Stimulated activated CD4-positive, alpha-beta T cell treated with anti-CD3 and anti-CD28 coated beads, Interleukin-4, amount 100 ng/mL, for 4 hours (primary cell): ENCODE measurements around the gene PLD1.

ENCODE experiments used
- DNase-seq, 2 experiments: peaks; one replicate each; pipeline ENCODE4 v3.0.0-alpha.2; 2020

The PLD1 gene

DNA sequence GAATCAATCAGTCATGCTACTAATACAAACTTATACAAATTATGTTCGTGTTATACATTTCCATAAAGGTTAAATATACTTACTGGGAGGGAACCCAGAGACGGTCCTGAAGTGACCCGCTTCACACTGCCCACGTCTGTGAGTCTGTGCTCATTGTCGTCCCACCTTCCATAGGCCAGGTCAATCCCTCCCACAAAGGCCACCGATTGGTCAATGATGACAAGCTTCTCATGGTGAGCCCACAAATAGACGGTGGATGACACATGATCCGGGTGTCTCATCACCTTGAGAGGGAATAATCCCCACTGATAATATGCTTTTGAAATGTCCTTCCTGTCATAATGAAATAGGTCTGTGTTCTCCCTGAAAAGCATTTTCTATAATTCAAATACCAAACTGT, 121.7 kb downstream of the PLD1 start:
- DNase-seq, result no peak

DNA sequence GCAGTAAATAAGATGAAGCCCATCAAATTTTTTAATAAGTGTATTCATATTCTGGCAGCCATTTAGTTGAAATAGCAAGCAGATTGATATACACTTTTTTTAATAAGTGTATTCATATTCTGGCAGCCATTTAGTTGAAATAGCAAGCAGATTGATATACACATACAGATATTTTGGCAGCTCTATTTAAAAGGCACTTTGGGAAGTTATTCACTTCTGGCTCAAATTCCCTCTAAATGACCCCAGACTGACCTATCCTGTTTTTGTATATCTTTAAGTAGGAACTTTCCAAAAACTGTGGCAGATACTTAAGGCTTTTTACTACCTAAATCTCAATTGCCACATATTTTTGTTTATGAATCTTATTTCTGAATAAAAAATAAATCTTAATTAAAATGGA, 122.3 kb downstream of the PLD1 start:
- DNase-seq, result no peak

DNA sequence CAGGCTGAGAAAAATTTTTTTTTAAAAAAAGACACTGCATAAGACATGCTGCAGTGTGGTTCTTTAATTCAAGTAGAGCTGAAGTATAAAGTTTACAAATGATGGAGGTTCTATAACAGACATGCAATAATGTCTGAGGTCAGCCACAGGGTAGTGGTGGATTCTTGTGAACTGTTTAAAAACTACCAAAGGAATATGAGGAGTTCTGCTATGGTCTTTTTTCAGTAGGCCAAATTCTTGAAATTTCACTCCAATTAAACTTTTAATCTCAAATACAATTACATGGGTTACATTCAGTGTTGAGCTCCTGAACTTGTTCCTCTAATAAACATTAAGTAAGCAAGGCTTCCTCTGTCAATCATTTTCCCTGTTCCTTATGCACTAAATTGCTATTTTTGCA, 122.7 kb downstream of the PLD1 start:
- no peak for DNase-seq

DNA sequence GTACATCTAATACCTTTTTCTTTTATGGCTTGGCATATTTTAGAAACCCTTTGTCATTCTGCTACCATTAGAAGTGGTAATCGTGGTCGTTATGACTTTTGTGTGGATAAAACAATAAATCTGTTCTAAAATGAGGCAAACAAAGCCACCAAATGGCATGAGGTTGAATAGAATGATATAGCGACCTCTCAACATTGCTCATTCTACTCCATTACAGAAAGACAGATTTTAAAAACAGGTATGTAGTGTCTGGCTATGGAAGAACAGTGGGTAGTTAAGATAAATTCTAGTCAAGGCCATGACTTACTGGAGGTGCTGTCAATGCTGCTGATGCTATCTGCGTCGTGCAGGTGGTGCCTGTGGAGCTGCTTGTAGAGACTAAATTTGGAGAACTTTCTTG, 123.2 kb downstream of the PLD1 start:
- no peak for DNase-seq

DNA sequence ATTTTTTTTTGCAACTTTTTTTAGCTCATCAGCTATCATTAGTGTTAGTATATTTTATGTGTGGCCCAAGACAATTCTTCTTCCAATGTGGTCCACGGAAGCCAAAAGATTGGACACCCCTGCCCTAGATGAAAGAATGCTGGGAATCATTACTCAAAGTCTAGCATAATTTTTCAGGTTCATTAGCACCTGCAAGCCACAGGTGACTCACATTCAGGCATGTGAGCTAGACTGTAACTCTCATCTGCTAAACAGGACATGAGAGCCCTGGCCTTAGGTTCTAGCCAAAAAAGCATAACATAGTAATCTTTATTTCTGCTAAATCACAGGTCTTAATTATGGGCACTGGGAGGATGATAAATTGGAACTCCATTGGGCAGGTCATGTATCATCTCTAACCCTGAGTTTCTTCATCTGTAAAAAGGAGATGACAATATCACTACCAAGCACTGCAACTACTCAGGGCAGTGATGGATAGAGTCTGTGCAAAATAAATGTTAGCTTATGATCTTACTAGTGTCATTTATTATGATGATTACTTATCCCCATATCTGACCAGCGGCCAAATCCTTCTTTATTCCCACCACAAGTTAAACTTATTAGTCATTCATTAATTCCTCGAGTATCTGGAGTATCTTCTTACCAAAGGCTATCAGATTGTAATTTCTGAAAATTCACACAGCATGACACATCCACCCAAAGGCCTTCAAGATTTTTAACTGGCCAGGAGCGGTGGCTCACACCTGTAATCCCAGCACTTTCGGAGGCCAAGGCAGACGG, 125.0 kb downstream of the PLD1 start:
- DNase-seq, result no peak

DNA sequence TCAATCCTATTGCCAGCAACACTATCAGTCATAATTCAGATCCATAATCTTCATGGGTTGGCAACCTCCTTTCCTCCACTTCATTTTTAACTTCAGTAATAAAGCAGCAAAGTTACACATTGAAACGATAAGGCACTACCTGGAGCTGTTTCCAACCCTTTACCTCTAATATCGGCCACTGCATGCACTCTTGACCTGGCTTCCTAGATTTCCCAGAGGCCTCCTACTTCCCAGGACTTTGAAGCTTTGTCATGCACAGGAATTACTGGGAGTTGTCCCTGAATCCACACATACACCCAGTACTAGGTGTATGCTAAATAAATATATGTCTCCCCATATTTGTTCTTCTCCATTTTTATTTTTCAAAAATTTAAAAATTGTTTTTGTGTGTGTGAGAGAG, 126.1 kb downstream of the PLD1 start:
- no peak for DNase-seq

DNA sequence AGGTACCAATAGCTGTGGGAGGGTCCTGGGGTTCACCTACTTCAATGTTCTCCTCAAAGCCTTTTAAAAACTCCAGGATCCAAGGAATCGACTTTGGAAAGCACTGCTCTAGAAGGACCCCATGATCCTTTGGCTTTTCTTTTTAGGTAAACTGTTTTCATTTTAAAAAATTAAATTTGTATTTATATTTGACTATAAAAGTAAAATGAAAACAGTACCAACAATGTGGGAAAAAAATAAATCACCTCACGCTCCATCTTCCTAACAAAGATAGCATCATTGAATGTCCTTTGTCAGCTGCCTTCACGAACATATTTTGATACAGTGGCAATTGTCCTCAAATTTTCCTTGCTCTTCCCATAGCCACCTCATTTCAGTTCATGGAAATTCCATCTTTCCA, 127.5 kb downstream of the PLD1 start:
- no peak for DNase-seq

DNA sequence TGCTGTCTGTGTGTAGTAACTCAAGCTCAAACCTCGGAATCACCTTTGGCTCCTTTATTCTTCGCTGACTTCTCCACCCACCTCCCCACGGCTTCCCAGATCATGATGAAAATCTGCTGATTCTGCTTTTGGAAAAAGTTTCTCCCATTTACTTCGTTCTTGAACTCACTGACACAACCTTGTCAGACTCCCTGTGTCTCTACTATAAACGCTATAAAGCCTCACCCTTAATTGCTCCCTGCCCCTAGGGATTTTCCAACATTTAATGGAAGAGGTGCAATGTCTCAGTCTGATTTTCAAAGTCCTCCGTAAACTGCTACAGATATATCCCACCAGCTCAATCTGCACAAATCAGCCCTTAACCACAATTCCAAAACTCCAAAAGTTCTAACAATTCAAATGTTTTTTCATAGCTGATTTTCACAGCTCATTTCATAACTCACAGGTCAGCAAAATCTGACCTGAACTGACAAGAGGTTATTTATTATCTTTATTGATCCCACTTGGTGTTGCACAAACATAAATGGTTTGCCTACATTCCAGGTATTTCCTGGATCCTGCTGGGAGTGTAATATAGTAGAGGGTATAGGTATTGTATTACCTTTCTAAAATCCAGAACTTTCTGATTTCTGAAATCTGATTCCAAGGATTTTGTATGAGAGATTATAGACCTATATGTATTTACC, 129.4 kb downstream of the PLD1 start:
- DNase-seq, result no peak

DNA sequence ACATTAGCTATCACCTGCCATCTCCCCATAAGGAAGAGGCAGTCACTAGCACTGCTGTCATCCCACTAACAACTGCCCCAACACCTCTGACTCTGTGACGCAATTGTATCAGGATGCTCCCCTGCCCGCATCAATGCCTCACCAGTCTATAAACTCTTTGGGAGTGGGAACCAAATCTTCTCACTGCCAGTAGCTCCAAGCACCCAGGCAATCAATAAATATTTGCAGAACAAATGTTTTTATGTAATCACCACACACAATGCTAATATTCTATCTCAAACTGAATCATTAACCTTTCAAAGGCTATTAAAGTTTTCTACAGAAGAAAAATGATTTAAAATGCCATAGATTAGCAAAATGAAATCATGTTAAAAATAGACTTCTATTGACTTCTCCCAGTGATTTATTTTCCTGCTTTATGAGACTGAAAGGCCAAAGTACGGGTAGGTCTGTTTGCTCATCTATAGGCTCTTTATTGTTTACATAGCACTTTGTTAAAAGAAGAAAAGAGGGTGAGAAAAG, 131.3 kb downstream of the PLD1 start:
- no peak for DNase-seq

DNA sequence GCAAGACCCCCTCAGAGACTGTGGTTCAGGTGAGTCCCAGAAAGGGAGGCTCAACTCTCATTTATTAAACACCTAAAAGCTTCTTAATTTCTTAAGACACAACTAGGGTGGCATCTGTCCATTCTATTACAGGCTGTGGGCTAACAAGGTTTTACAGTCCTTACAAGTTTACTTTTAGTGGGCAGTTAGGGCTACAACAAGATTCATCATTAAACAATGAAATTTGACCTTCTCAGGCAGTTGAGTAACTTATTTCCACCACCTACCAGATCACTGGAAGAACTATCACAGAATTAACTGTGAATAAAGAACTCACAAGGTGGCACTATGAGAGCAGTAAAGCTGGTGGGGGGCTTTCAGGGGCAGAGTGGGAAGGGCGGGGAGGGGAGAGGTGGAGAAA, 132.6 kb downstream of the PLD1 start:
- no peak for DNase-seq

DNA sequence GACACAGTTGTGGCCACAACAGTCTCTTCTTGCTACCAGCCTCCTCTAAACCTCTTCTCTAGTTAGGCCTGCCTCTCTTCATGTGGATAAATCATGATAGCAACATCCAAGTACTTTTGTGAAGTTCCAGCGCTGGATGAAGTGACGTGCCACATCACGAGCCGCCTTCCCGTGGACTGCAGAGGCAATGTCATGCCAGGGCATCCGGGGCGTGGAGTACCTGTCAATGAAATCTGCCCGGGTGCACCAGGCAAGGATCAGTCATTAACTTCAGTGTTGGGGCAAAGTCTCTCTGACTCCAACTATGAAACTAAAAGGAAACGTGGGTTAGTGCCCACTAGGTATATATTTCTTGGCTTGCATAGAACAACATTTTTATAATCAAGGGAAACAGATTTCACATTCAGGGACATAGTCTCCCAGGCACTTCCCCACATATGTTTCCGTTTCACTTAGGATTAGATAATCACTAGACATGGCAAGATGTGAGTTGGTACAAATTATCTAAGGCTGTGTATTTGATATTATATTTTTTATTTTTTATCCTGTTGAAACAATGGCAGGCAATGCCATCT, 133.6 kb downstream of the PLD1 start:
- DNase-seq, result no peak

DNA sequence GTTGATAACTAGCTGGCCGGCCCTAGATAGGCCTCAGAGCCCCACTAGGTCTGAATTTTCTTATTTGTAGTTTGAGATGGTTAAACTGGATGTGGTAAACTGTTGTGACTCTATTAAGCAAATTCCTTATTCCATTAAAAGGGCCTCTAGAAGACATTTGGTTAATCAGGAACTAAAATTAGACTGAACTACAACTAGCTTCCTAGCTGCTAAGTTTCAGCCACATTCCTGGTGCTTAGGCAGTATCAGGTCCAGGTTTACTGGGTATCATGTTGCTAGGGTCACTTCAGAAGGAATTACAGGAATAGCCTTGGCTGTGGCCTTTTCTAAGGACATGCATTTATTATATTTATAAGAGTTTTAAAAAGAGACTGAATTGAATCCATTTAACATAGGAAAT, 136.3 kb downstream of the PLD1 start:
- no peak for DNase-seq

DNA sequence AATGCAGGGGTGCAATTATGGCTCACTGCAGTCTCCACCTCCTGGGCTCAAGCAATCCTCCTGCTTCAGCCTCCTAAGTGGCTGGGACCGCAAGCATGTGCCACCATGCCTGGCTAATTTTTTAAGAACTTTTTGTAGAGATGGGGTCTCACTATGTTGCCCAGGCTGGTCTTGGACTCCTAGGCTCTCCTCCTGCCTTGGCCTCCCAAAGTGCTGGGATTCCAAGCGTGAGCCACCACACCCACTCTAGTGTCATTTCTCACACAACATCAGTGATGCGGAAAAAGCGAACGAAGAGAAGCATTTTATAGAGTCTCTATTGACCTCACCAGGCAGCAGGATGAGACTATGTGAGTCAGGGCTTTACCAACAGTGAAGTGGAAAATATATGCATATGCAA, 137.7 kb downstream of the PLD1 start:
- no peak for DNase-seq

DNA sequence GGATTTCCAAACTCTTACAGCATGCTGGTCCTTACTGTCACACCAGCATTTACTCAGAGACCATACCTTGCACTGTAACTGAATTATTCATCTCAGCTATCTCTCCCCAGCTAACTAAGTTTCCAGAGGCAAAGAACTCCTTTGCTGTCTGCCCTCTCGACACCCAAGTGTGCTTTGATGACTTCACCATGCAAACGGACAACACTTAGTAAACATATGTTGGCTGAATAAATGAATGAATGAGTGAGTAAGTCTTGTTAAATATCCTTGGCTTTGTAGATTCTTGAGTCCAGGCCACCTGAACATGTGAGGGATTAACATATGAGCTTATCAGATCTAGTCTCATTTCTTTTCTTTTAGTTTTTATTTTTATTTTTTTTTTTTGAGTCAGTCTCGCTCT, 138.2 kb downstream of the PLD1 start:
- DNase-seq, result no peak

DNA sequence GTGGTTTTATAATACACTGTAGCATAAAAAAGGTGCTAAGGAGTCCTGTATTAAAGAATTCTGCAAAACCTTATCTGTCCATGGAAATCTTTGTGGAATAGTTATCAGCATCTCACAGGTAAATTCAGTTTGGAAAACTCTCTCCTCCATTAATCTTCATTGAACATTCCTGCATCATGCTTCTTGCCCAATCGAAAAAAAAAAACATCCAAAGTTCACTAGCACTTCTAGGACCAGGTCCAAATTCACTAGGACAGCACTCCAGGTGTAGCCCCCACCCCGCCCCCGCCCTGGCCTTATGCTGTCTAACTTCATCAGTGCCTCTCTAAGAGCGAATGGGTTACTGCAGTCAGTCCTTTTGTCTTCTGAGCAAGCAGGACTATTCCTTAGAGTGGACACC, 138.6 kb downstream of the PLD1 start:
- DNase-seq, result no peak

DNA sequence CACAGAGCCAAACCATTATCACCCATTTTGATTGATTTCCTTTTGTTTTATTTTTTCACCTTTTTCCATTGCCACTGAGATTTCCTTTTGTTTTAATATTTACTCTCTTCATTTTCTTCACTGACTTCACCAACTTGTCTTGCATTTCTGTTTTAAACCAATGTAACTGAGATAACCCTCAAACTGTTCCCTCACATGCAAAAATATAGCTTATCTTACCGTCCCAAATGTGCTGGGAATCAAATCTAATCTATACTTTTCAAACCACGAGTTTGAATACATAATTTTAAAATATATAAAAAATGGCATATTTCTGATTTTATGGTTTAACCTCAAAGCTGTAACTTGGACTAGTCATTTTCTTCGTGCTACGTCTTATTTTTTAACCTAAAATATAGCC, 143.8 kb downstream of the PLD1 start:
- DNase-seq, result no peak

DNA sequence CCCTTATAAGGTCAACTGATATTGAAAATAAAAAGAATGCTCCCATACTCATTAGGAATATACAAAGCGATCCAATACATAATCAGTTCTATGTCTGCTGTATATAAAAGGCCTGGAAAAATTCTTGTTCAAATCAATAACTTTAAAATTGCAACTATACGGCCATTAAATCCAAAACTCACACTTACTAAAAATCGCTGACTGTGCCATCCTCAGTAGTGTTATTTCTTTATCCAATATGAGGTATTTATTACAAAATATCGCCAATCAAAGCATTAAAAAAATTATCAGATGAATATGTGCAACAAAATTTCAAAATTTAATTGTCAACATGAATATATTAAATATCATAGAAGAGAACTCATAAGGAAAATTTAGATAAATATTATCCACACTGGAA, 146.5 kb downstream of the PLD1 start:
- no peak for DNase-seq

DNA sequence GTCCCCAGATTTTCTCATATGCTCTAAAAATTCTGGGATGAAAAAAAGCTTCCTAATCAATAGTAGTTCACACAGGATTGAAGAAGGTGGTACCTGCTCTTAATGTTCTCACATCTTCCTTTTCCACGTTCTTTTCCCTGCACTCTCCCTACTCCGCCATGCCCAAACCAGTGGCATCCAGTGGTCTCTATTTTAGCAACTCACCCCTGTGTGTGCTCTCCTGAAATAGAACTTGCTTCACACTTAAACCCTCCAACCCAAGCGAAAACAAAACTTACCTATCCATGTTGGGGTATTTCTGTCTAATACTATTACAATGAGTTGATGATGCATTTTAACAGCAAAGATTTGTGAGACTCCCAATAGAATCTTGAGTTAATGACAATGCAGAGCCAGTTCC, 148.8 kb downstream of the PLD1 start:
- no peak for DNase-seq

DNA sequence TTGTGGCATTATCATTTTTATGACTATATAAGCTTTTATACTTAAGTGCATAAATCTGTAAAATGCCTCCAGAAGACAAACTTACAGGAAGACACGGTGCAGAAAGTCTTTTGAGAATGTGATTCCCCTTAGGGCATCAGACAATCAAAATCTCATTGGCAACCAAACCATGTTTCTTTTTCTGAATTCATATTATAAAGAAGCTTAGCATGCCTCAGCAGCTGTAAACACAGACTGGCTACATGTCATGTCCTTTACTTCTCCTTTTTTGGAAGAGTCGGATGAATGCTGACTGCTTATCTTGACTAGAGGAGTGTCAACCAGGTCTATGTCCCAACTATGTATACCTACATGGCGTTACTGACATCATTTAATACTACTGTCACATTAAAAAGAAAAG, 150.1 kb downstream of the PLD1 start:
- DNase-seq, result no peak

DNA sequence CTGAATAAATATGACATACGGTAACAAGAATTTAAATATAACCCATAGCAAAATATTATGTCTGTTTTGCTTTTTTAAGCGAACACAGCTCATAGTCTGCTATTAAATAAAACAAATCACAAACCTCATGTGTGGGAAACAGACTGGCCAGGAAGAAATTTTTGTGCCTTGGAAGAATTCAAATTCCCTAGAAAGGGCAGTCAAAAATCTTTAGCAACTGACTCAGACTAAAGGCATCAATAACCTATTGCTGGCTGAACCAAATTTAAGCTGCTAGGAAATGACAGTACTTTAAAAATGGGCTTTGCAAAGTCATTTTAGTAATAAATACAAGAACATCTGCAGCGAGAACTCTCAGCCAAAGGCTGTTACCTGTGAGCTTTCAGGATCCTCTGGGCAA, 151.4 kb downstream of the PLD1 start:
- no peak for DNase-seq

DNA sequence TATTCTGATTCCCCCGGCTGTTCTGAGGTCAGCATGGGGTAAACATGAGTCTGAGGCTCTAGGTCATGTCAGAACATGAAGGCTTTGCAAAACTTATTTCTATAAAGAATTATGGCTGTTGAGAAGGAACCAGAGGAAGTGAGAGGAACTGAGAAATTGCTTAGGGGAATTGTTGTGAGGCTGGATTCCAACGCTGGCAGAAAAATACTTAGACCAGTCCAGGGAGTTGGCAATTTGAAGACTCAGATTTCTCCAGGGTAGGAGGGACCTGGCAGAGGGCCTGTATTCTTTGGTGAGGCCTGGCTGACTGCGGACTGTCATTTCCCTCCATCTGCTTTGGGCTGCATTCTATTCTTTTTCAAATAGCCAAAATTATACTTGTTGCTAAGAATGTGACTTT, 155.5 kb downstream of the PLD1 start:
- DNase-seq, result no peak

DNA sequence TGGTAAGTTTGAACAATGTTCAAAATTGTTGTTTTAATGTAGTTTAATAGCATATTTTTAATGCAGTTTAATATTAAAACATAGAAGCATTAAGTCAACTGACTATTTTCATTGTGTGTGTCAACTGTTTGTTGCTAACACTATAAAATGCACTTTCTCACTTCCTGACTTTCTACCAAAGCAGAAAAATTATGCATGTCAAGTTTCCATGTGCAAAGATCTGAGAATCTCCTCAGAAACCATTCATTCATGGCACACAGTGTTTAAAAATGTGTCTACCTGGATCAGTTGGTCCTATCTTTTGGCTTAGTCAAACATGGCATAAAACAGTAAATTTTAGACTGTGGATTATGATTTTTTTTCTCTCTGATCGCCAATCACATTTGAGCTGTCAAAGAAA, 156.0 kb downstream of the PLD1 start:
- no peak for DNase-seq

DNA sequence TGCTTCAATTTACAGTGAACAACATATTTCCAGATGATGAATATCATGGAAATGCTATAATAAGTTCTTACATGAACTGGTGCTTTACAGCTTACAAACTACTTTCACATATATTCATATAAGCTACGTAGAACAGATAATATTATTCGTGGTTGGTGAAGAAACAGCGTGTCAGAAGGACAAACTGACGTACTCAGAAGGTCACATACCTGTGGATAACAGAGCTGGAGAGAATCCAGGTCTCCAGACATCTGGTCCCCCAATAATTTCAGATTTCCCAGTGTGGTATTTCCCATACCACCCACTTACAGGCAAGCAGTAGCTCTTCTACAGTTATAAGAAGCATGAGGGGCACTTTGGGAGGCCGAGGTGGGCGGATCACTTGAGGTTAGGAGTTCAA, 156.6 kb downstream of the PLD1 start:
- no peak for DNase-seq

DNA sequence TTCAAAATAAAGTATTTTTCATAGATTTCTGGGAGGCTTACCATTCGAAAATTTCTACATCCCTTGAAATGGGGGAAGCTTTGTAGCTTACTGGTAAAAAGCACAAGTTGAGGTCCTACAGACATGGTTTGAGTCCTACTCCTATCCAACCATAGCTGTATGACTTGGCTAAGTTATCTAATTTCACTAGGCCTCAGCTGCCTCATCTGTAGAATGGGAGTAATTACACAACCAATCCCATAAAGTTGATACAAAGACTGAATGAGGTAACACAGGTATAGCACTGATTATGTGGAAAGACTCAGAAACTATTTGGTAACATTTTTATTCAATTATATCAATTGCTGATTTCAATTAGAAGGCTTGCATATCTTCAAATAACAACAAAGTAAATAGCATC, 157.4 kb downstream of the PLD1 start:
- no peak for DNase-seq
